ENCODE measurements around the gene PSMD14. TPM values are rescaled to one million over a fixed set of nuclear protein-coding genes. Genes with fewer than 3 reads are reported as not detected.

The PSMD14 gene
- polyA plus RNA-seq, 1 donor from 2014 or later = 136 TPM

DNA sequence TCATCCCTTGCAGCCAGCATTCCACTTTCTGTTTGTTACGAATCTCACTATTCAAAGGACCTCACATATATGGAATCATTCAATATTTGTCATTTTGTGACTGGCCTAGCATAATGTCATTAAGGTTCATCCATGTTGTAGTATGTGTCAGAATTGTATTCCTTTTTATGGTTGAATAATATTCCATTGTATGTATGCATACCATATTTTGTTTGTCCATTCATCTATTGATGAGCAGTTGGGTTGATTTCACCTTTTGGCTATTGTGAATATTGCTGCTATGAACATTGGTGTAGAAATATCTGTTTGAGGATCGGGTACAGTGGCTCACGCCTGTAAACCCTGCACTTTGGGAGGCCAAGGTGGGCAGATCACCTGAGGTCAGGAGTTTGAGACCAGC, 35.0 kb downstream of the PSMD14 start:
- Histone ChIP-seq H4K20me1 (ENCODE audit: insufficient read depth) (no peaks in the 10 kb centered on the region), H3K9ac (ENCODE audit: low read length) (no peak overlapping the region), H3K27ac (ENCODE audit: low read length) (no peak overlapping the region), H3K79me2 (replicated peaks; ENCODE audit: insufficient read depth, low read length) (peaks cover 24% of the 10 kb centered on the region), H3K36me3 (ENCODE audit: insufficient read depth, low read length) (peaks cover 3% of the 10 kb centered on the region), H3K4me2 (ENCODE audit: low read length) (no peak overlapping the region), H3F3A (ENCODE audit: insufficient read depth, low read length, poor library complexity, severe bottlenecking) (no peaks in the 10 kb centered on the region), H2AFZ (ENCODE audit: low read depth, low read length) (no peak overlapping the region), H3K9me2 (ENCODE audit: insufficient read depth, low read length) (no peaks in the 10 kb centered on the region), H3K27me3 (ENCODE audit: insufficient read depth, low read depth, low read length) (no peaks in the 10 kb centered on the region), H3K4me3 (ENCODE audit: low read length) (no peak overlapping the region), H3K9me3 (ENCODE audit: low read length) (peaks cover 4% of the 10 kb centered on the region)
- TF ChIP-seq EP300 (conservative IDR thresholded peaks at IDR 0.05; ENCODE audit: poor library complexity, severe bottlenecking) (no peak), MXI1 (conservative IDR thresholded peaks at IDR 0.05; ENCODE audit: poor library complexity, severe bottlenecking) (no peak), POLR2AphosphoS5 (IDR thresholded peaks at IDR 0.05) (no peak), SMC3 (conservative IDR thresholded peaks at IDR 0.05; ENCODE audit: poor library complexity) (no peak), RAD21 (conservative IDR thresholded peaks at IDR 0.05) (no peak), TAF1 (IDR thresholded peaks at IDR 0.05; ENCODE audit: low read depth) (no peak), EZH2 (IDR thresholded peaks at IDR 0.05; ENCODE audit: borderline replicate concordance, insufficient read depth, low read length, poor library complexity, severe bottlenecking) (no peak)
- TF ChIP-seq, protein P1, sequence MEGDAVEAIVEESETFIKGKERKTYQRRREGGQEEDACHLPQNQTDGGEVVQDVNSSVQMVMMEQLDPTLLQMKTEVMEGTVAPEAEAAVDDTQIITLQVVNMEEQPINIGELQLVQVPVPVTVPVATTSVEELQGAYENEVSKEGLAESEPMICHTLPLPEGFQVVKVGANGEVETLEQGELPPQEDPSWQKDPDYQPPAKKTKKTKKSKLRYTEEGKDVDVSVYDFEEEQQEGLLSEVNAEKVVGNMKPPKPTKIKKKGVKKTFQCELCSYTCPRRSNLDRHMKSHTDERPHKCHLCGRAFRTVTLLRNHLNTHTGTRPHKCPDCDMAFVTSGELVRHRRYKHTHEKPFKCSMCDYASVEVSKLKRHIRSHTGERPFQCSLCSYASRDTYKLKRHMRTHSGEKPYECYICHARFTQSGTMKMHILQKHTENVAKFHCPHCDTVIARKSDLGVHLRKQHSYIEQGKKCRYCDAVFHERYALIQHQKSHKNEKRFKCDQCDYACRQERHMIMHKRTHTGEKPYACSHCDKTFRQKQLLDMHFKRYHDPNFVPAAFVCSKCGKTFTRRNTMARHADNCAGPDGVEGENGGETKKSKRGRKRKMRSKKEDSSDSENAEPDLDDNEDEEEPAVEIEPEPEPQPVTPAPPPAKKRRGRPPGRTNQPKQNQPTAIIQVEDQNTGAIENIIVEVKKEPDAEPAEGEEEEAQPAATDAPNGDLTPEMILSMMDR (IDR thresholded peaks at IDR 0.05; ENCODE audit: poor library complexity, severe bottlenecking) = no peak
- TF ChIP-seq, protein P2, sequence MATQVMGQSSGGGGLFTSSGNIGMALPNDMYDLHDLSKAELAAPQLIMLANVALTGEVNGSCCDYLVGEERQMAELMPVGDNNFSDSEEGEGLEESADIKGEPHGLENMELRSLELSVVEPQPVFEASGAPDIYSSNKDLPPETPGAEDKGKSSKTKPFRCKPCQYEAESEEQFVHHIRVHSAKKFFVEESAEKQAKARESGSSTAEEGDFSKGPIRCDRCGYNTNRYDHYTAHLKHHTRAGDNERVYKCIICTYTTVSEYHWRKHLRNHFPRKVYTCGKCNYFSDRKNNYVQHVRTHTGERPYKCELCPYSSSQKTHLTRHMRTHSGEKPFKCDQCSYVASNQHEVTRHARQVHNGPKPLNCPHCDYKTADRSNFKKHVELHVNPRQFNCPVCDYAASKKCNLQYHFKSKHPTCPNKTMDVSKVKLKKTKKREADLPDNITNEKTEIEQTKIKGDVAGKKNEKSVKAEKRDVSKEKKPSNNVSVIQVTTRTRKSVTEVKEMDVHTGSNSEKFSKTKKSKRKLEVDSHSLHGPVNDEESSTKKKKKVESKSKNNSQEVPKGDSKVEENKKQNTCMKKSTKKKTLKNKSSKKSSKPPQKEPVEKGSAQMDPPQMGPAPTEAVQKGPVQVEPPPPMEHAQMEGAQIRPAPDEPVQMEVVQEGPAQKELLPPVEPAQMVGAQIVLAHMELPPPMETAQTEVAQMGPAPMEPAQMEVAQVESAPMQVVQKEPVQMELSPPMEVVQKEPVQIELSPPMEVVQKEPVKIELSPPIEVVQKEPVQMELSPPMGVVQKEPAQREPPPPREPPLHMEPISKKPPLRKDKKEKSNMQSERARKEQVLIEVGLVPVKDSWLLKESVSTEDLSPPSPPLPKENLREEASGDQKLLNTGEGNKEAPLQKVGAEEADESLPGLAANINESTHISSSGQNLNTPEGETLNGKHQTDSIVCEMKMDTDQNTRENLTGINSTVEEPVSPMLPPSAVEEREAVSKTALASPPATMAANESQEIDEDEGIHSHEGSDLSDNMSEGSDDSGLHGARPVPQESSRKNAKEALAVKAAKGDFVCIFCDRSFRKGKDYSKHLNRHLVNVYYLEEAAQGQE (IDR thresholded peaks at IDR 0.05; ENCODE audit: borderline replicate concordance) = no peak

DNA sequence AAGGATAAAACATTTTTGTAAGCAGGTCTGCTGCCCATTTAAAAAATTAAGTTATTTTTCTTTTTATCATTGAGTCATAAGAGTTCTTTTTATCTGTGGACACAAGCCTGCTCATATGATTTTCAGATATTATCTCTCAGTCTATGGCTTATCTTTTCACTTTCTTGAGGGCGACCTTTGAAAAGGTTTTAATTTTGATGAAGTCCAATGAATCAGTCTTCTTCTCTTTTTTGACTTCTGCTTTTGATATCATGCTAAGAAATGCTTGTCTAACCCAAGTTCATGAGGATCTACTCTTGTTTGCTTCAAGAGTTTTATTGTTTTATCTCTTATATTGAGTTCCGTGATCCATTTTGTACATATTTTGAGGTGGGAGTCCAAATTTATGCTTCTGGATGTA, 36.5 kb downstream of the PSMD14 start:
- H3K9me3 ChIP-seq (ENCODE audit: low read length) = peaks cover 4% of the 10 kb centered on the region
- H3K4me2 ChIP-seq (ENCODE audit: low read length) = no peak overlapping the region
- H3K27me3 ChIP-seq (ENCODE audit: insufficient read depth, low read depth, low read length) = no peaks in the 10 kb centered on the region
- no peak overlapping the region for H2AFZ ChIP-seq (ENCODE audit: low read depth, low read length)
- TF ChIP-seq MXI1 (conservative IDR thresholded peaks at IDR 0.05; ENCODE audit: poor library complexity, severe bottlenecking) = no peak
- no peak for TF ChIP-seq SMC3 (conservative IDR thresholded peaks at IDR 0.05; ENCODE audit: poor library complexity)
- H4K20me1 ChIP-seq (ENCODE audit: insufficient read depth) = no peaks in the 10 kb centered on the region
- no peak overlapping the region for H3K27ac ChIP-seq (ENCODE audit: low read length)
- H3K36me3 ChIP-seq (ENCODE audit: insufficient read depth, low read length) = peaks cover 3% of the 10 kb centered on the region
- no peak overlapping the region for H3K4me3 ChIP-seq (ENCODE audit: low read length)
- H3K9me2 ChIP-seq (ENCODE audit: insufficient read depth, low read length) = no peaks in the 10 kb centered on the region
- no peaks in the 10 kb centered on the region for H3F3A ChIP-seq (ENCODE audit: insufficient read depth, low read length, poor library complexity, severe bottlenecking)
- H3K9ac ChIP-seq (ENCODE audit: low read length) = no peak overlapping the region
- peaks cover 25% of the 10 kb centered on the region for H3K79me2 ChIP-seq (replicated peaks; ENCODE audit: insufficient read depth, low read length)

DNA sequence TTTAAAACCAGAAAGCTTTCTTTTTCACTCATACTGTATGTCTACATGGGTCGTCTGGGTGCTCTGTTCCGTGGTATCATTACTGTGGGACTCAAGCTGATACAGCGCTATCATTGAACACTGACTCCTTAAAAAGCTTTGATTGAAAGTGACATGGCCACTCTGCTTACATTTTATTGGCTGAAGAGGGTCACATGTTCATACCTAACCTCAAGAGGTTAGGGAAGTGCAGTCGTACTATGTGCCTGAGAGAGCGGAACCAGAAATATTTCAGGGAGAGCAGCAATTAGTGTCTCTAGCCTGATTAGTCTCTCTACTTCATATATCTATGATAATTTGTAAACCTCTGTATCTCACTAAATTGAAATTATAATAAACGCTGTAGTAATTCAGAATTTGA, 43.5 kb downstream of the PSMD14 start:
- Histone ChIP-seq H3K9me2 (ENCODE audit: insufficient read depth, low read length) (no peaks in the 10 kb centered on the region), H4K20me1 (ENCODE audit: insufficient read depth) (no peaks in the 10 kb centered on the region), H3K4me3 (ENCODE audit: low read length) (no peak overlapping the region), H3F3A (ENCODE audit: insufficient read depth, low read length, poor library complexity, severe bottlenecking) (no peaks in the 10 kb centered on the region), H3K9ac (ENCODE audit: low read length) (no peak overlapping the region), H3K27ac (ENCODE audit: low read length) (no peak overlapping the region), H3K36me3 (ENCODE audit: insufficient read depth, low read length) (no peaks in the 10 kb centered on the region), H3K79me2 (replicated peaks; ENCODE audit: insufficient read depth, low read length) (peaks cover 16% of the 10 kb centered on the region), H3K9me3 (ENCODE audit: low read length) (no peaks in the 10 kb centered on the region), H3K4me2 (ENCODE audit: low read length) (no peak overlapping the region), H2AFZ (ENCODE audit: low read depth, low read length) (no peak overlapping the region), H3K27me3 (ENCODE audit: insufficient read depth, low read depth, low read length) (no peaks in the 10 kb centered on the region)
- TF ChIP-seq, protein P2 (IDR thresholded peaks at IDR 0.05; ENCODE audit: borderline replicate concordance) = no peak
- TF ChIP-seq TAF1 (IDR thresholded peaks at IDR 0.05; ENCODE audit: low read depth) = no peak
- no peak for TF ChIP-seq EZH2 (IDR thresholded peaks at IDR 0.05; ENCODE audit: borderline replicate concordance, insufficient read depth, low read length, poor library complexity, severe bottlenecking)
- no peak for TF ChIP-seq EP300 (conservative IDR thresholded peaks at IDR 0.05; ENCODE audit: poor library complexity, severe bottlenecking)
- no peak for TF ChIP-seq SMC3 (conservative IDR thresholded peaks at IDR 0.05; ENCODE audit: poor library complexity)
- no peak for TF ChIP-seq POLR2AphosphoS5 (IDR thresholded peaks at IDR 0.05)
- TF ChIP-seq MXI1 (conservative IDR thresholded peaks at IDR 0.05; ENCODE audit: poor library complexity, severe bottlenecking) = no peak
- TF ChIP-seq, protein P1 (IDR thresholded peaks at IDR 0.05; ENCODE audit: poor library complexity, severe bottlenecking) = no peak
- no peak for TF ChIP-seq RAD21 (conservative IDR thresholded peaks at IDR 0.05)

All from neural cell (in vitro differentiated cells).